IMR-90 (cell line): ENCODE results near the gene GPC5. TPM values are rescaled to one million over a fixed set of nuclear protein-coding genes. Genes with fewer than 3 reads are reported as not detected.

Experiments
- ATAC-seq: fragments of 200-7000 bp; cut with Tn5 transposase; 2 replicates; pipeline ENCODE4 v1.9.1; 2020; ENCODE audit warnings: low read depth, mild to moderate bottlenecking, moderate library complexity
- BruUV-seq: library from RNA; stranded (reverse); fragments of 400-500 nt; replicated peaks from 2 replicates; lab custom pipeline; 2021; lab: Mats Ljungman, UMichigan
- CTCF ChIA-PET: fragments of 300-600 bp; formaldehyde crosslinking; extraction: SDS; loops from one replicate; lab custom pipeline; 2021; ENCODE audit warnings: antibody characterized with exemption; lab: Yijun Ruan, JAX
- POLR2A ChIA-PET: fragments of 300-600 bp; sonication (Branson Sonifier 250); formaldehyde crosslinking; loops from one replicate; lab custom pipeline; 2022; ENCODE audit warnings: antibody characterized with exemption; ENCODE audit not compliant: unreplicated experiment; lab: Charles Lee
- DNase-seq: peaks from one replicate; pipeline ENCODE4 v3.0.0; 2013
- H2AFZ ChIP-seq: replicated peaks from 2 replicates; pipeline ENCODE3; 2013; ENCODE audit warnings: low read length, mild to moderate bottlenecking; ENCODE audit not compliant: poor library complexity
- H2AK5ac ChIP-seq: 2 replicates; pipeline ENCODE4 v1.6.1; 2013; ENCODE audit warnings: low read depth, low read length, inconsistent platforms
- H2AK9ac ChIP-seq: replicated peaks from 2 replicates; pipeline ENCODE3; 2013; ENCODE audit warnings: mild to moderate bottlenecking, low read depth, low read length, moderate library complexity; ENCODE audit not compliant: poor library complexity
- H2BK120ac ChIP-seq: 2 replicates; pipeline ENCODE4 v1.6.1; 2013; ENCODE audit warnings: low read depth, low read length, inconsistent platforms
- H2BK15ac ChIP-seq: 3 replicates; pipeline ENCODE4 v1.6.1; 2013; ENCODE audit warnings: low read depth, low read length, inconsistent platforms
- H2BK20ac ChIP-seq: 2 replicates; pipeline ENCODE4 v1.6.1; 2013; ENCODE audit warnings: low read depth, mild to moderate bottlenecking, inconsistent platforms, low read length, moderate library complexity
- H2BK5ac ChIP-seq: 2 replicates; pipeline ENCODE4 v1.6.1; 2013; ENCODE audit warnings: mild to moderate bottlenecking, low read depth, low read length, inconsistent platforms; ENCODE audit not compliant: poor library complexity, severe bottlenecking
- H3K14ac ChIP-seq: replicated peaks from 2 replicates; pipeline ENCODE4 v1.6.1; 2013; ENCODE audit warnings: low read depth, low read length, inconsistent platforms
- H3K18ac ChIP-seq: 2 replicates; pipeline ENCODE4 v1.6.1; 2013; ENCODE audit warnings: low read depth, low read length, control low read depth
- H3K23ac ChIP-seq: 2 replicates; pipeline ENCODE4 v1.6.1; 2013; ENCODE audit warnings: low read depth, low read length, inconsistent platforms
- H3K27ac ChIP-seq: 2 replicates; pipeline ENCODE4 v1.5.1; 2013; ENCODE audit warnings: mild to moderate bottlenecking, control low read depth, low read length; ENCODE audit not compliant: insufficient read depth
- H3K27me3 ChIP-seq: 2 replicates; pipeline ENCODE4 v1.6.1; 2013; ENCODE audit warnings: low read length; ENCODE audit not compliant: control insufficient read depth, insufficient read depth
- H3K36me3 ChIP-seq: 2 replicates; pipeline ENCODE4 v1.6.1; 2013; ENCODE audit warnings: low read length, mixed read lengths; ENCODE audit not compliant: control insufficient read depth, insufficient read depth
- H3K4ac ChIP-seq: 2 replicates; pipeline ENCODE4 v1.6.1; 2013; ENCODE audit warnings: low read depth, low read length, inconsistent platforms
- H3K4me1 ChIP-seq: 2 replicates; pipeline ENCODE4 v1.6.1; 2013; ENCODE audit warnings: low read length, mixed read lengths; ENCODE audit not compliant: control insufficient read depth, insufficient read depth
- H3K4me2 ChIP-seq: 2 replicates; pipeline ENCODE4 v1.6.1; 2013; ENCODE audit warnings: low read depth, mild to moderate bottlenecking, control low read depth, low read length, moderate library complexity
- H3K4me3 ChIP-seq: 2 replicates; pipeline ENCODE4 v1.5.1; 2013; ENCODE audit warnings: low read depth, mild to moderate bottlenecking, control low read depth, low read length, moderate library complexity; ENCODE audit not compliant: insufficient read depth
- H3K56ac ChIP-seq: 2 replicates; pipeline ENCODE4 v1.6.1; 2013; ENCODE audit warnings: low read length, inconsistent platforms; ENCODE audit not compliant: insufficient read depth; ENCODE audit errors: extremely low read depth
- H3K79me1 ChIP-seq, 2 experiments: 2 replicates each; pipeline ENCODE4 v1.6.1; 2013; ENCODE audit warnings: low read length in 2 of 2, inconsistent platforms in 1 of 2, low read depth in 1 of 2
- H3K9ac ChIP-seq: 2 replicates; pipeline ENCODE4 v1.6.1; 2013; ENCODE audit warnings: low read depth, low read length, control low read depth
- H3K9me1 ChIP-seq: 2 replicates; pipeline ENCODE4 v1.6.1; 2013; ENCODE audit warnings: low read length, inconsistent platforms; ENCODE audit not compliant: insufficient read depth
- H3K9me3 ChIP-seq: 2 replicates; pipeline ENCODE4 v1.6.1; 2013; ENCODE audit warnings: low read length; ENCODE audit not compliant: control insufficient read depth, insufficient read depth
- H4K20me1 ChIP-seq: 2 replicates; pipeline ENCODE4 v1.6.1; 2013; ENCODE audit warnings: low read length, inconsistent platforms; ENCODE audit not compliant: insufficient read depth
- H4K5ac ChIP-seq: 2 replicates; pipeline ENCODE4 v1.6.1; 2013; ENCODE audit warnings: mild to moderate bottlenecking, low read depth, low read length, control low read depth
- H4K8ac ChIP-seq, 2 experiments: 2 replicates each; pipeline ENCODE4 v1.6.1; 2013; ENCODE audit warnings: low read depth in 2 of 2, low read length in 2 of 2, control low read depth in 1 of 2, inconsistent platforms in 1 of 2
- H4K91ac ChIP-seq: 2 replicates; pipeline ENCODE4 v1.6.1; 2013; ENCODE audit warnings: low read depth, low read length, inconsistent platforms; ENCODE audit not compliant: insufficient read depth
- BHLHE40 ChIP-seq: fragments of 150-350 bp; IDR thresholded peaks from 2 replicates; pipeline ENCODE4 v1.6.1; 2016; ENCODE audit warnings: mild to moderate bottlenecking, low read depth, low read length
- CEBPB ChIP-seq: IDR thresholded peaks from 2 replicates; pipeline ENCODE4 v1.6.1; 2012; ENCODE audit warnings: low read depth, low read length, improper control_type of control experiment
- CHD1 ChIP-seq: IDR thresholded peaks from 2 replicates; pipeline ENCODE4 v1.6.1; 2012; ENCODE audit warnings: low read depth, low read length, improper control_type of control experiment
- FOS ChIP-seq: fragments of 150-350 bp; IDR thresholded peaks from 2 replicates; pipeline ENCODE4 v1.6.1; 2016; ENCODE audit warnings: low read depth, low read length
- MAFK ChIP-seq: IDR thresholded peaks from 2 replicates; pipeline ENCODE4 v1.6.1; 2012; ENCODE audit warnings: low read depth, low read length, improper control_type of control experiment
- MAZ ChIP-seq: IDR thresholded peaks from 2 replicates; pipeline ENCODE4 v1.6.1; 2012; ENCODE audit warnings: low read depth, mild to moderate bottlenecking, low read length, improper control_type of control experiment, moderate library complexity, borderline replicate concordance
- MXI1 ChIP-seq: IDR thresholded peaks from 2 replicates; pipeline ENCODE4 v1.6.1; 2012; ENCODE audit warnings: low read depth, mild to moderate bottlenecking, low read length, moderate library complexity, borderline replicate concordance
- NFE2L2 ChIP-seq: fragments of 150-350 bp; IDR thresholded peaks from 2 replicates; pipeline ENCODE4 v1.6.1; 2016; ENCODE audit warnings: low read depth, mild to moderate bottlenecking, low read length
- POLR2A ChIP-seq: IDR thresholded peaks from 2 replicates; pipeline ENCODE4 v1.6.1; 2012; ENCODE audit warnings: mild to moderate bottlenecking, low read depth, low read length
- RAD21 ChIP-seq: IDR thresholded peaks from 2 replicates; pipeline ENCODE4 v1.6.1; 2012; ENCODE audit warnings: low read length, improper control_type of control experiment
- RCOR1 ChIP-seq: IDR thresholded peaks from 2 replicates; pipeline ENCODE4 v1.6.1; 2012; ENCODE audit warnings: mild to moderate bottlenecking, low read length, improper control_type of control experiment; ENCODE audit not compliant: insufficient replicate concordance
- RFX5 ChIP-seq: IDR thresholded peaks from 2 replicates; pipeline ENCODE4 v1.8.0; 2012; ENCODE audit warnings: low read depth, mild to moderate bottlenecking, low read length, moderate library complexity
- SMC3 ChIP-seq: fragments of 150-350 bp; IDR thresholded peaks from 2 replicates; pipeline ENCODE4 v1.6.1; 2016; ENCODE audit warnings: low read depth, mild to moderate bottlenecking, antibody characterized with exemption, low read length, moderate library complexity
- WGBS, 2 experiments: methylation state at CpG; one replicate each; pipeline versions ENCODE4 v1.1.5 to v1.1.7; 2013; ENCODE audit warnings: missing lambda C conversion rate in 2 of 2; ENCODE audit not compliant: insufficient read length in 1 of 2; ENCODE audit errors: extremely low coverage in 2 of 2; 5-methylcytosine and 5-hydroxymethylcytosine counted together
- dilution Hi-C: fragments of 300-500 bp; cut with HindIII; formaldehyde crosslinking; loops from one replicate; pipeline ENCODE4 v1.14.3; 2018; ENCODE audit warnings: low sequenced_read_pairs; ENCODE audit not compliant: unreplicated experiment
- in situ Hi-C: fragments of 300-500 bp; cut with MboI; formaldehyde crosslinking; loops from 3 replicates; pipeline ENCODE4 v1.14.3; 2019; ENCODE audit warnings: low sequenced_read_pairs, inconsistent platforms, mixed read lengths
- intact Hi-C: fragments of 100-400 bp; cut with micrococcal nuclease; formaldehyde crosslinking; loops from 2 replicates; pipeline ENCODE4 v1.10.0; 2022
- polyA plus RNA-seq, 3 experiments: library from polyadenylated mRNA; depleted of rRNA; stranded (reverse); fragments of >200 nt; gene quantifications; 2 replicates each; pipeline ENCODE4 v1.2.3, GENCODE V29; 2012; ENCODE audit warnings: low replicate concordance in 1 of 3
- total RNA-seq: library from RNA; depleted of rRNA; stranded (reverse); fragments of >200 nt; gene quantifications from 2 replicates; pipeline ENCODE4 v1.2.3, GENCODE V29; 2012
- TF ChIP-seq, protein P1 (sequence below): fragments of 150-350 bp; IDR thresholded peaks from 2 replicates; pipeline ENCODE4 v1.6.1; 2016; ENCODE audit warnings: low read depth, mild to moderate bottlenecking, low read length, moderate library complexity, borderline replicate concordance
- TF ChIP-seq, protein P2 (sequence below): conservative IDR thresholded peaks from 2 replicates; pipeline ENCODE4 v1.5.1; 2012; ENCODE audit warnings: mild to moderate bottlenecking, low read depth, low read length, improper control_type of control experiment
- TF ChIP-seq, protein P3 (sequence below): fragments of 150-350 bp; IDR thresholded peaks from 2 replicates; pipeline ENCODE4 v1.6.1; 2017; ENCODE audit warnings: mild to moderate bottlenecking, antibody characterized with exemption, low read length, low read depth

GPC5 gene
- total and polyA plus RNA-seq, 2 of the 4 experiments (the other 2 are of a cell fraction): 0.94 to 1.8 TPM

DNA sequence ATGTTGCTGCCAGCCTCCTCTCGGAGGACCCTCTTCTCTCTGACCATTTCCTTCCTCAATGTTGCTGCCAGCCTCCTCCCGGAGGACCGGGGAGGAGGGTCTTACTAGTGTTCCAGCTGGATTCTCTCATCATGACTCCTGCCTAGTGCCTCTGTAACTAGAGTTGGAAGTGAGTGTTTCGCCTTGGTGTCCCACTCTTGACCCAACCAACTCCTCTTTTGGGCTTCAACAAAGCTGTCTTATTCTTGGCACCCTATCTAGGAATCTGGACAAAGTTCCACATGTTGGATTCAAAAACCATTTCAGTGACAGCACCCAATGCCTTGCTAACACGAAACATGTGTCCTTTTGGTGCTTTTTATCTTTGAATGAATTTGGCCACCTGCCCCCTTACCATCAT lies 165.4 kb downstream of the GPC5 start:
- Histone ChIP-seq H3K4me2 (no peak overlapping the region), H2BK120ac (no peak overlapping the region), H3K27me3 (no peaks in the 10 kb centered on the region), H3K4me3 (no peak overlapping the region), H2BK20ac (no peak overlapping the region), H3K56ac (no peak overlapping the region), H3K79me1 (no peaks in the 10 kb centered on the region), H4K20me1 (no peaks in the 10 kb centered on the region), H3K14ac (no peak overlapping the region), H3K9me1 (no peaks in the 10 kb centered on the region), H2BK5ac (no peak overlapping the region), H3K4me1 (no peaks in the 10 kb centered on the region), H2AK5ac (no peak overlapping the region), H3K9ac (no peak overlapping the region), H3K18ac (no peak overlapping the region), H4K5ac (no peak overlapping the region), H2AFZ (no peak overlapping the region), H2AK9ac (no peak overlapping the region), H3K36me3 (no peaks in the 10 kb centered on the region), H3K4ac (no peak overlapping the region), H4K91ac (no peak overlapping the region), H3K23ac (no peak overlapping the region), H4K8ac (no peak overlapping the region), H2BK15ac (no peak overlapping the region), H3K9me3 (0 out of 2 replicates have a peak, but pooled peaks cover under 1% of the 10 kb centered on the region), H3K27ac (no peak overlapping the region)
- intact Hi-C loops: no loop called here
- ChIA-PET POLR2A (no interaction called here), CTCF (no interaction called here)
- in situ Hi-C loops: no loop called here
- ATAC-seq: no peak
- no peak for DNase-seq
- no CpG with 5 or more reads among the region's 5 CpGs for WGBS, 2 experiments
- dilution Hi-C loops: no loop called here
- BruUV-seq: no TSS peak
- TF ChIP-seq, protein P1, sequence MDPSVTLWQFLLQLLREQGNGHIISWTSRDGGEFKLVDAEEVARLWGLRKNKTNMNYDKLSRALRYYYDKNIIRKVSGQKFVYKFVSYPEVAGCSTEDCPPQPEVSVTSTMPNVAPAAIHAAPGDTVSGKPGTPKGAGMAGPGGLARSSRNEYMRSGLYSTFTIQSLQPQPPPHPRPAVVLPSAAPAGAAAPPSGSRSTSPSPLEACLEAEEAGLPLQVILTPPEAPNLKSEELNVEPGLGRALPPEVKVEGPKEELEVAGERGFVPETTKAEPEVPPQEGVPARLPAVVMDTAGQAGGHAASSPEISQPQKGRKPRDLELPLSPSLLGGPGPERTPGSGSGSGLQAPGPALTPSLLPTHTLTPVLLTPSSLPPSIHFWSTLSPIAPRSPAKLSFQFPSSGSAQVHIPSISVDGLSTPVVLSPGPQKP: no peak
- TF ChIP-seq MAFK: no peak
- no peak for TF ChIP-seq NFE2L2
- no peak for TF ChIP-seq CHD1
- TF ChIP-seq SMC3: no peak
- no peak for TF ChIP-seq FOS
- TF ChIP-seq, protein P2, sequence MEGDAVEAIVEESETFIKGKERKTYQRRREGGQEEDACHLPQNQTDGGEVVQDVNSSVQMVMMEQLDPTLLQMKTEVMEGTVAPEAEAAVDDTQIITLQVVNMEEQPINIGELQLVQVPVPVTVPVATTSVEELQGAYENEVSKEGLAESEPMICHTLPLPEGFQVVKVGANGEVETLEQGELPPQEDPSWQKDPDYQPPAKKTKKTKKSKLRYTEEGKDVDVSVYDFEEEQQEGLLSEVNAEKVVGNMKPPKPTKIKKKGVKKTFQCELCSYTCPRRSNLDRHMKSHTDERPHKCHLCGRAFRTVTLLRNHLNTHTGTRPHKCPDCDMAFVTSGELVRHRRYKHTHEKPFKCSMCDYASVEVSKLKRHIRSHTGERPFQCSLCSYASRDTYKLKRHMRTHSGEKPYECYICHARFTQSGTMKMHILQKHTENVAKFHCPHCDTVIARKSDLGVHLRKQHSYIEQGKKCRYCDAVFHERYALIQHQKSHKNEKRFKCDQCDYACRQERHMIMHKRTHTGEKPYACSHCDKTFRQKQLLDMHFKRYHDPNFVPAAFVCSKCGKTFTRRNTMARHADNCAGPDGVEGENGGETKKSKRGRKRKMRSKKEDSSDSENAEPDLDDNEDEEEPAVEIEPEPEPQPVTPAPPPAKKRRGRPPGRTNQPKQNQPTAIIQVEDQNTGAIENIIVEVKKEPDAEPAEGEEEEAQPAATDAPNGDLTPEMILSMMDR: no peak
- TF ChIP-seq, protein P3, sequence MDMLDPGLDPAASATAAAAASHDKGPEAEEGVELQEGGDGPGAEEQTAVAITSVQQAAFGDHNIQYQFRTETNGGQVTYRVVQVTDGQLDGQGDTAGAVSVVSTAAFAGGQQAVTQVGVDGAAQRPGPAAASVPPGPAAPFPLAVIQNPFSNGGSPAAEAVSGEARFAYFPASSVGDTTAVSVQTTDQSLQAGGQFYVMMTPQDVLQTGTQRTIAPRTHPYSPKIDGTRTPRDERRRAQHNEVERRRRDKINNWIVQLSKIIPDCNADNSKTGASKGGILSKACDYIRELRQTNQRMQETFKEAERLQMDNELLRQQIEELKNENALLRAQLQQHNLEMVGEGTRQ: no peak
- no peak for TF ChIP-seq MAZ
- TF ChIP-seq POLR2A: no peak
- no peak for TF ChIP-seq RAD21
- no peak for TF ChIP-seq RFX5
- TF ChIP-seq MXI1: no peak
- TF ChIP-seq RCOR1: no peak
- TF ChIP-seq BHLHE40: no peak
- TF ChIP-seq CEBPB: no peak
